PFSK-1 (cell line): Measurements from ENCODE around the gene APH1B.

Experiments used
- FOXP2 ChIP-seq: optimal IDR thresholded peaks from 2 replicates; pipeline ENCODE3; 2011; ENCODE audit warnings: borderline replicate concordance, control low read depth, inconsistent platforms; ENCODE audit not compliant: insufficient read depth; ENCODE audit errors: extremely low read length, extremely low read depth
- POLR2AphosphoS5 ChIP-seq: IDR thresholded peaks from 2 replicates; pipeline ENCODE4 v1.6.1; 2012; ENCODE audit warnings: low read depth, mild to moderate bottlenecking, control low read depth, low read length, moderate library complexity
- REST ChIP-seq, 2 experiments: IDR thresholded peaks; 2 replicates each; pipeline versions ENCODE4 v1.6.1 to v1.8.0; 2011 to 2012; ENCODE audit warnings: low read depth in 2 of 2, low read length in 2 of 2, control low read depth in 1 of 2, inconsistent platforms in 1 of 2, mild to moderate bottlenecking in 1 of 2, moderate library complexity in 1 of 2; ENCODE audit not compliant: insufficient read depth in 1 of 2
- SIN3A ChIP-seq: IDR thresholded peaks from 2 replicates; pipeline ENCODE4 v1.6.1; 2012; ENCODE audit warnings: mild to moderate bottlenecking, low read length, moderate library complexity, borderline replicate concordance; ENCODE audit not compliant: insufficient read depth
- TAF1 ChIP-seq: IDR thresholded peaks from 2 replicates; pipeline ENCODE4 v1.6.1; 2012; ENCODE audit warnings: low read length, control low read depth, borderline replicate concordance; ENCODE audit not compliant: insufficient read depth

APH1B gene

GRCh38 chr15:63238171-63238570 lies 39.2 kb upstream of the APH1B start:
- TF ChIP-seq FOXP2 (no peak), TAF1 (no peak), SIN3A (no peak), POLR2AphosphoS5 (no peak), REST (IDR thresholded peaks at IDR 0.05; ENCODE audit: insufficient read depth in 1 of 2, low read depth in 2 of 2, low read length in 2 of 2) (no peak)

- TF ChIP-seq POLR2AphosphoS5, result no peak
- no peak for TF ChIP-seq TAF1
- no peak for TF ChIP-seq FOXP2
- no peak for TF ChIP-seq SIN3A
- no peak for TF ChIP-seq REST (IDR thresholded peaks at IDR 0.05; ENCODE audit: insufficient read depth in 1 of 2, low read depth in 2 of 2, low read length in 2 of 2)
Observed at GRCh38 chr15:63238796-63239195, 38.6 kb upstream of the APH1B start.

- no peak for TF ChIP-seq TAF1
- no peak for TF ChIP-seq POLR2AphosphoS5
- TF ChIP-seq FOXP2, result no peak
- no peak for TF ChIP-seq SIN3A
- no peak for TF ChIP-seq REST (IDR thresholded peaks at IDR 0.05; ENCODE audit: insufficient read depth in 1 of 2, low read depth in 2 of 2, low read length in 2 of 2)
Observed at GRCh38 chr15:63240109-63240508, 37.3 kb upstream of the APH1B start.

- TF ChIP-seq FOXP2, result no peak
Observed at GRCh38 chr15:63241316-63241715, 36.1 kb upstream of the APH1B start.

GRCh38 chr15:63243101-63243500 lies 34.3 kb upstream of the APH1B start:
- TF ChIP-seq REST (IDR thresholded peaks at IDR 0.05; ENCODE audit: insufficient read depth in 1 of 2, low read depth in 2 of 2, low read length in 2 of 2) (no peak), TAF1 (no peak), FOXP2 (no peak), POLR2AphosphoS5 (no peak), SIN3A (no peak)

- TF ChIP-seq REST (IDR thresholded peaks at IDR 0.05; ENCODE audit: insufficient read depth in 1 of 2, low read depth in 2 of 2, low read length in 2 of 2) (no peak), SIN3A (no peak), POLR2AphosphoS5 (no peak), TAF1 (no peak)
Observed at GRCh38 chr15:63243776-63244175, 33.6 kb upstream of the APH1B start.
